Activated T-helper 9 cell treated with anti-CD3 and anti-CD28 coated beads, Interleukin-2, amount 50 U/mL, for 16 hours (primary cell): ENCODE results near the gene LRRC71.

Experiments
- DNase-seq: peaks from one replicate; pipeline ENCODE4 v3.0.0-alpha.2; 2020; ENCODE audit warnings: low read depth

The LRRC71 gene

GRCh38 chr1:156920233-156921052 lies at the start of gene LRRC71:
TSS of gene LRRC71 (plus strand) at chr1:156920632. CDS start at chr1:156920804, 172 bp downstream.
- DNase-seq = peak; percentile 41

GRCh38 chr1:156873659-156874058 lies 46.8 kb upstream of the LRRC71 start:
- no peak for DNase-seq

GRCh38 chr1:156874142-156874541 lies 46.3 kb upstream of the LRRC71 start:
- no peak for DNase-seq

- no peak for DNase-seq
Measured at GRCh38 chr1:156874572-156875340, 45.7 kb upstream of the LRRC71 start.

GRCh38 chr1:156875341-156875615 lies 45.2 kb upstream of the LRRC71 start:
- no peak for DNase-seq

- DNase-seq = no peak
Measured at GRCh38 chr1:156876281-156876680, 44.2 kb upstream of the LRRC71 start.

- DNase-seq = no peak
Measured at GRCh38 chr1:156877433-156878170, 42.8 kb upstream of the LRRC71 start.

- no peak for DNase-seq
Measured at GRCh38 chr1:156879876-156880275, 40.6 kb upstream of the LRRC71 start.

- DNase-seq = no peak
Measured at GRCh38 chr1:156880473-156880872, 40.0 kb upstream of the LRRC71 start.

GRCh38 chr1:156881101-156881500 lies 39.3 kb upstream of the LRRC71 start:
- DNase-seq = no peak

GRCh38 chr1:156881663-156882062 lies 38.8 kb upstream of the LRRC71 start:
- no peak for DNase-seq

GRCh38 chr1:156882543-156882942 lies 37.9 kb upstream of the LRRC71 start:
- no peak for DNase-seq

GRCh38 chr1:156883919-156884318 lies 36.5 kb upstream of the LRRC71 start:
- no peak for DNase-seq

GRCh38 chr1:156884560-156885184 lies 35.8 kb upstream of the LRRC71 start:
- DNase-seq = no peak

- DNase-seq = no peak
Measured at GRCh38 chr1:156885314-156885713, 35.1 kb upstream of the LRRC71 start.

GRCh38 chr1:156885880-156886355 lies 34.5 kb upstream of the LRRC71 start:
- DNase-seq = no peak

GRCh38 chr1:156886583-156887281 lies 33.7 kb upstream of the LRRC71 start:
- no peak for DNase-seq

- DNase-seq = no peak
Measured at GRCh38 chr1:156887317-156887716, 33.1 kb upstream of the LRRC71 start.

GRCh38 chr1:156887734-156888133 lies 32.7 kb upstream of the LRRC71 start:
- no peak for DNase-seq

- peak; percentile 34 for DNase-seq
Measured at GRCh38 chr1:156889802-156890580, 30.4 kb upstream of the LRRC71 start.
